ENCODE data around the gene LMTK3. TPM values are rescaled to one million over a fixed set of nuclear protein-coding genes. Genes with fewer than 3 reads are reported as not detected.

Gene LMTK3
- polyA plus RNA-seq, 1 of the 3 experiments (the other 2 are of a cell fraction), result 3.2 TPM

DNA sequence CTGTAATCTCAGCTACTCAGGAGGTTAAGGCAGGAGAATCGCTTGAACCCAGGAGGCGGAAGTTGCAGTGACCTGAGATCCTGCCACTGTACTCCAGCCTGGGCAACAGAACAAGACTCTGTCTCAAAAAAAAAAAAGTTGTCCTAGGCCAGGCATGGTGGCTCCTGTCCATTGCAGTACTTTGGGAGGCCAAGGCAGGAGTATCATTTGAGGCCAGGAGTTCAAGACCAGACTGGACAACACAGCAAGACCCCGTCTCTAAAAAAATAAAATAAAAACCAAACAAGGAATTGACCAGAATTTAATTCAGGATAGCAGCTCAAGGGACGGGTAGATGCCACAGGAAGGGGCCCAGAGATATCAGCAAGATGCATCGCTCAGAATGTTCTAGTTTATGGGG lies 45.2 kb upstream of the LMTK3 start (continued):
- no peak for TF ChIP-seq MEF2A (IDR thresholded peaks at IDR 0.05; ENCODE audit: borderline replicate concordance, low read depth)
- TF ChIP-seq REST (IDR thresholded peaks at IDR 0.05; ENCODE audit: low read depth, low read length), result no peak
- TF ChIP-seq SMC3 (IDR thresholded peaks at IDR 0.05; ENCODE audit: low read depth, low read length), result no peak
- TF ChIP-seq NRF1 (IDR thresholded peaks at IDR 0.05; ENCODE audit: low read depth, low read length), result no peak
- no peak for TF ChIP-seq TCF12 (IDR thresholded peaks at IDR 0.05)
- TF ChIP-seq TAF1 (IDR thresholded peaks at IDR 0.05; ENCODE audit: borderline replicate concordance, low read depth, low read length), result no peak

DNA sequence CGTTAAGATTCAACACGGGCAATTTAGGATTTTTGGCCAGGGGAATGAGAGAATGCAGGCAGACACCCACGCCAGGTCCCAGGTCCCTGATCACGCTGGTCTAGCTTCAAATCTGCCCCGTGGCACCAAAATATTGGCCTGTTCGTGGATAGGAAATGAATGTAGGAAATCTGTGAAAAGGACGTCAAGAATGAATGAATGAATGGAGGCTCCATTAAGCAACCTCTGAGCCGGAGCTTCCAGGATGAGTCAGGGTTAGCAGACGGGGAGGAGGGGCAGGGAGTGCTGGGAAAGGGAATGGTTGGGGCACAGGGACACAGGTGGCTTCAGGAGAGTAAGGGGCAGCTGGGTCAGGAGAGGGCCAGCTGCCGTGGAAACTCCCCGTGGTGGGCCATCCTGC lies 44.5 kb upstream of the LMTK3 start:
- Histone ChIP-seq H3K4me3 (ENCODE audit: low read depth in 2 of 2, low read length in 1 of 2) (no peak overlapping the region), H3K27me3 (ENCODE audit: insufficient read depth) (no peaks in the 10 kb centered on the region), H3K4me1 (ENCODE audit: control insufficient read depth in 1 of 2, insufficient read depth in 2 of 2, low read depth in 1 of 2, low read length in 1 of 2) (peaks cover 0 to 4% of the 10 kb centered on the region in 2 experiments; a peak in 1 of 4 replicates), H2AFZ (ENCODE audit: low read depth) (peak overlapping the region; percentile 49; the same call in 1 of the 2 replicates), H3K9me2 (no peaks in the 10 kb centered on the region), H3K9me3 (no peaks in the 10 kb centered on the region), H4K20me1 (ENCODE audit: insufficient read depth) (no peaks in the 10 kb centered on the region), H3K9ac (no peak overlapping the region), H3K4me2 (no peak overlapping the region), H3K27ac (ENCODE audit: low read depth in 2 of 2, low read length in 1 of 2) (peak overlapping the region in 1 of 2 experiments; percentile 23; a peak in 1 of 4 replicates), H3F3A (replicated peaks; ENCODE audit: insufficient read depth) (peaks cover 12% of the 10 kb centered on the region), H3K79me2 (ENCODE audit: insufficient read depth) (no peaks in the 10 kb centered on the region), H3K36me3 (replicated peaks in 1 of 2; ENCODE audit: control insufficient read depth in 1 of 2, insufficient read depth in 2 of 2, low read length in 1 of 2) (no peaks in the 10 kb centered on the region)
- ChIA-PET CTCF (interaction anchor here (0.8 to 2.4 kb wide), 4 partner anchors 16 to 32 kb away, joined by 3 to 7 read pairs (median 4); no protein-coding TSS in a partner anchor), POLR2A (no interaction called here)
- no peak for DNase-seq
- TF ChIP-seq JUND (IDR thresholded peaks at IDR 0.05) (peak; percentile 36; the same call in 1 of the 2 replicates), FOSL2 (IDR thresholded peaks at IDR 0.05; ENCODE audit: borderline replicate concordance, low read depth) (peak; percentile 62), RFX5 (IDR thresholded peaks at IDR 0.05; ENCODE audit: low read length) (no peak)
- WGBS (ENCODE audit: low lambda C conversion rate), result 35% methylated on average over 9 of the region's 11 CpGs

DNA sequence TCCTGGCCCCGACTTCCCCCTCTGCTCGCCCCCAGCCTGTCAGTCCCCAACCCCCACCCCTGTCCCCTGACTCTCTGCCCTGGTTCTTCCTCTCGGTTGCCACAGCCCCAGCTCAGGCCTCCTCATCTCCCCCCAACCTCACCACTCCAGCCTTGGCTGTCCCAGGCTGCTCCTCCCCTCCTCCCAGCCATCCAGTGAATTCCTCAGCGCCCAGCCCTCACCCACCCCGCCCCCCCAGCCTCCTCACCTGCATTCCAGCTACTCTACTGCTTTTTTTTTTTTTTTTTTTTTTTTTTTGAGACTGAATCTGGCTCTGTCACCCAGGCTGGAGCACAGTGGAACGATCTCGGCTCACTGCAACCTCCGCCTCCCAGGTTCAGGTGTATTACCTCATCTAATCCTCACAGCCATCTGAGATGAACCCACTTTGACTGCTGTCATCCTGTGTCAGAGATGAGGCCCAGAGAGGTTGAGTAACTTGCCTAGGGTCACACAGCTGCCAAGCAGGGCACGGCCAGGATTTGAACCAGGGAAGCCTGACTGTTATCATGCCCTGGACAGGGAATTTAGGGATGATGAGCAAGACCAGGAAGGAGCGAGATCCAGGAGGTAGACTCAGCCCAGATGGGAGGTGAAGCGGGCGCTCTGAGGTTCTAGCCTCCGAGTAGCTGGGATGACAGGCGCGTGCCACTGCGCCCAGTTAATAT lies 42.9 kb upstream of the LMTK3 start:
- Histone ChIP-seq H4K20me1 (ENCODE audit: insufficient read depth) (no peaks in the 10 kb centered on the region), H3K9ac (no peak overlapping the region), H3K79me2 (ENCODE audit: insufficient read depth) (no peaks in the 10 kb centered on the region), H3K27me3 (ENCODE audit: insufficient read depth) (no peaks in the 10 kb centered on the region), H2AFZ (ENCODE audit: low read depth) (no peak overlapping the region), H3F3A (replicated peaks; ENCODE audit: insufficient read depth) (peaks cover 12% of the 10 kb centered on the region), H3K9me2 (no peaks in the 10 kb centered on the region), H3K27ac (ENCODE audit: low read depth in 2 of 2, low read length in 1 of 2) (no peak overlapping the region), H3K36me3 (replicated peaks in 1 of 2; ENCODE audit: control insufficient read depth in 1 of 2, insufficient read depth in 2 of 2, low read length in 1 of 2) (no peaks in the 10 kb centered on the region), H3K4me1 (ENCODE audit: control insufficient read depth in 1 of 2, insufficient read depth in 2 of 2, low read depth in 1 of 2, low read length in 1 of 2) (peaks cover 0 to 4% of the 10 kb centered on the region in 2 experiments; a peak in 1 of 4 replicates), H3K9me3 (no peaks in the 10 kb centered on the region), H3K4me3 (ENCODE audit: low read depth in 2 of 2, low read length in 1 of 2) (no peak overlapping the region), H3K4me2 (no peak overlapping the region)
- POLR2A ChIA-PET, result no interaction called here
- CTCF ChIA-PET, result interaction anchor here (0.8 to 2.0 kb wide), 2 partner anchors 29 to 55 kb away, joined by 3 to 8 read pairs; no protein-coding TSS in a partner anchor
- WGBS (ENCODE audit: low lambda C conversion rate), result 84% methylated on average over 16 of the region's 16 CpGs
- DNase-seq, result no peak
- no peak for TF ChIP-seq RXRA (IDR thresholded peaks at IDR 0.05; ENCODE audit: borderline replicate concordance, low read depth)
- TF ChIP-seq YY1 (IDR thresholded peaks at IDR 0.05; ENCODE audit: low read depth), result no peak
- no peak for TF ChIP-seq EP300 (IDR thresholded peaks at IDR 0.05; ENCODE audit: borderline replicate concordance in 1 of 2, low read depth in 1 of 2, low read length in 1 of 2)
- no peak for TF ChIP-seq GABPA (IDR thresholded peaks at IDR 0.05; ENCODE audit: low read depth)
- TF ChIP-seq MAX (IDR thresholded peaks at IDR 0.05; ENCODE audit: low read depth), result no peak
- no peak for TF ChIP-seq ELF1 (IDR thresholded peaks at IDR 0.05)
- no peak for TF ChIP-seq FOXJ3 (CRISPR knock-in tag; IDR thresholded peaks at IDR 0.05)
- TF ChIP-seq RCOR1 (IDR thresholded peaks at IDR 0.05; ENCODE audit: low read length), result no peak
- no peak for TF ChIP-seq MXI1 (IDR thresholded peaks at IDR 0.05; ENCODE audit: low read depth, low read length)
- TF ChIP-seq TCF12 (IDR thresholded peaks at IDR 0.05), result no peak
- no peak for TF ChIP-seq MEF2A (IDR thresholded peaks at IDR 0.05; ENCODE audit: borderline replicate concordance, low read depth)
- TF ChIP-seq RFX5 (IDR thresholded peaks at IDR 0.05; ENCODE audit: low read length), result no peak
- TF ChIP-seq, protein P1, sequence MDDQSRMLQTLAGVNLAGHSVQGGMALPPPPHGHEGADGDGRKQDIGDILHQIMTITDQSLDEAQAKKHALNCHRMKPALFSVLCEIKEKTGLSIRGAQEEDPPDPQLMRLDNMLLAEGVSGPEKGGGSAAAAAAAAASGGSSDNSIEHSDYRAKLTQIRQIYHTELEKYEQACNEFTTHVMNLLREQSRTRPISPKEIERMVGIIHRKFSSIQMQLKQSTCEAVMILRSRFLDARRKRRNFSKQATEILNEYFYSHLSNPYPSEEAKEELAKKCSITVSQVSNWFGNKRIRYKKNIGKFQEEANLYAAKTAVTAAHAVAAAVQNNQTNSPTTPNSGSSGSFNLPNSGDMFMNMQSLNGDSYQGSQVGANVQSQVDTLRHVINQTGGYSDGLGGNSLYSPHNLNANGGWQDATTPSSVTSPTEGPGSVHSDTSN (IDR thresholded peaks at IDR 0.05), result no peak
- no peak for TF ChIP-seq IRF3 (IDR thresholded peaks at IDR 0.05; ENCODE audit: low read depth, low read length)

Data from SK-N-SH (cell line).